Stimulated activated CD4-positive, alpha-beta T cell treated with anti-CD3 and anti-CD28 coated beads, Interleukin-4, amount 100 ng/mL, for 48 hours (primary cell): ENCODE results near the gene GIGYF1.
A peak's percentile ranks its signal among the peaks of the same experiment; 100 is the strongest.
"Not testable (repeated sequence)": the region's sequence is repeated elsewhere in the genome, so short reads cannot be mapped to it uniquely, and the experiment has no call there.

ENCODE experiments used
- DNase-seq, 2 donors: peaks; one replicate each; pipeline ENCODE4 v3.0.0-alpha.2; 2020; ENCODE audit warnings: low read depth in 2 of 2

The GIGYF1 gene

DNA sequence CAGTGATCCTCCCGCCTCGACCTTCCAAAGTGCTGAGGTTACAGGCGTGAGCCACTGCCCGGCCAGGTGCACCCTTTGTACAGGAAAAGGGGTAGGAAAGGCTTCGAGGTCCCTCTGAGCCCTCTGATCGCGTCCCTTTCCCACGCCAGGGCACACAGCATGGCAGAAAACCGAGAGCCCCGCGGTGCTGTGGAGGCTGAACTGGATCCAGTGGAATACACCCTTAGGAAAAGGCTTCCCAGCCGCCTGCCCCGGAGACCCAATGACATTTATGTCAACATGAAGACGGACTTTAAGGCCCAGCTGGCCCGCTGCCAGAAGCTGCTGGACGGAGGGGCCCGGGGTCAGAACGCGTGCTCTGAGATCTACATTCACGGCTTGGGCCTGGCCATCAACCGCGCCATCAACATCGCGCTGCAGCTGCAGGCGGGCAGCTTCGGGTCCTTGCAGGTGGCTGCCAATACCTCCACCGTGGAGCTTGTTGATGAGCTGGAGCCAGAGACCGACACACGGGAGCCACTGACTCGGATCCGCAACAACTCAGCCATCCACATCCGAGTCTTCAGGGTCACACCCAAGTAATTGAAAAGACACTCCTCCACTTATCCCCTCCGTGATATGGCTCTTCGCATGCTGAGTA, 12.7 kb upstream of the GIGYF1 start:
- no peak for DNase-seq

- peak; percentile 99 for DNase-seq
These were observed 12.0 kb upstream of the GIGYF1 start, which contains the start of gene POP7 for GRCh38 chr7:100705753-100706671. Gene POP7 (plus strand): TSS chr7:100706121. CDS start chr7:100706831, 710 bp downstream.

- DNase-seq, result peak; percentile 71 to 85
These were observed 11.3 kb upstream of the GIGYF1 start for GRCh38 chr7:100705320-100705752.

GRCh38 chr7:100701089-100701488, 7.0 kb upstream of the GIGYF1 start:
- DNase-seq, result not testable (repeated sequence)

- no peak for DNase-seq
These were observed 5.0 kb upstream of the GIGYF1 start for GRCh38 chr7:100699018-100699417.

DNA sequence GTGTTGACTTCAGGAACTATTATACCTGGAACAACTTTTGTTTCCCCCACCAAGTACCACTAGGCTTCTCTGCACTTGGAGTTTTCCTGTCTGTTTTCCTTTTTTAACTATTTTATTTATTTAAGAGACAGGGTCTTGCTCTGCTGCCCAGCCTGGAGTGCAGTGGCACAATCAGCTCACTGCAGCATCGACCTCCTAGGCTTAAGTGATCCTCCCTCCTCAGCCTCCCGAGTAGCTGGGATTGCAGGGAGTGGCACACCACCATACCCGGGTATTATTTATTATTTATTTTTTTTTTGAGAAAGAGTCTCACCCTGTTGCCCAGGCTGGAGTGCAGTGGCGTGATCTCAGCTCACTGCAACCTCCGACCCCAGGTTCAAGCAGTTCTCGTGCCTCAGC, 2.1 kb upstream of the GIGYF1 start:
- DNase-seq, result no peak

- no peak for DNase-seq
These were observed 545 bp downstream of the GIGYF1 start for GRCh38 chr7:100693312-100694097.

GRCh38 chr7:100692578-100692961, 1.5 kb downstream of the GIGYF1 start:
- DNase-seq, result no peak

DNA sequence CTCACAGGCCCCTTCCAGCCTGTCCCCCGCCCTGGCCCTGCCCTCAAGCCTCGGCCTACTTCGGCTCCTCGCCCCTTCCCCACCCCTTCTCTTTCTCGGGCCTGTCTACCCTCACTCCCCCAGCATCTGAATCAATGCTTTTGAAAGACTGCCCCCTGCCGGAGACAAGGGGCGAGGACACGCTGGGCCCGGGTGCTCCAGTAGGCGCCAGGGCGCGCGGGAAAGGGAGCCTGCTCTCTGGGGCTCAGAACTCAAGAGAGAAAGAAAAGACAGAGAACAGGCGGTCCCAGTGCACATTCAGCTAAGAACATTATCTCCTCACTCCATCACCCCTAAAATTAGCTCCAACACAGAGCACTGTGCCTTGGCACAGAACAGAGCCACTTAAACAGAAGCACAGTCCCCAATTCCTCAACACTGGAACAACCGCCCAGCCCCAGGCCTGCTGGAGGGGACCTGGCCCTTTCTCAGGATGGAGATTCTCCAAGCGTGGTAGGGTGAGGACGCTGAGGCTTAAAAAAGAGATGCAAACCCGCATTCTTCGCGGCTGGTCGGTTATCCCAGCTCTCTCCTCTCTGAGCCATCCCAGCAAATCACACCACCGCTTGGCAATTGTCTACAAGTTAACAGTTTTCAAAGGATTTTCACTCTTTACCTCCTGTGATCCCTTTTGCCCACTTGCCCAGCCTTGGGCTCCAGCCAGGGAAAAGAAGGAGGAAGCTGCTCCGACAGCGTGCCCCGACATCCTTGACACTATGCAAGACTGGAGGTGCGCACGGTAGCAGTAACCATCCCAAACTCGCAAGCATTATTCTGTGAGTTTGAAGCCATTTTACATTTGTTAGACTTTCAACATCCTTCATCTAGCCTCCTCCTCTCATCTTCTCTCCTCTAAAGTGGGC, 2.1 kb downstream of the GIGYF1 start:
- DNase-seq, result peak; percentile 78 to 83

GRCh38 chr7:100689230-100690135, 4.6 kb downstream of the GIGYF1 start:
- DNase-seq, result no peak

- no peak for DNase-seq
These were observed 5.7 kb downstream of the GIGYF1 start for GRCh38 chr7:100688326-100688860.

- no peak for DNase-seq
These were observed 6.2 kb downstream of the GIGYF1 start for GRCh38 chr7:100687751-100688300.

- no peak for DNase-seq
These were observed 6.8 kb downstream of the GIGYF1 start for GRCh38 chr7:100687261-100687660.

DNA sequence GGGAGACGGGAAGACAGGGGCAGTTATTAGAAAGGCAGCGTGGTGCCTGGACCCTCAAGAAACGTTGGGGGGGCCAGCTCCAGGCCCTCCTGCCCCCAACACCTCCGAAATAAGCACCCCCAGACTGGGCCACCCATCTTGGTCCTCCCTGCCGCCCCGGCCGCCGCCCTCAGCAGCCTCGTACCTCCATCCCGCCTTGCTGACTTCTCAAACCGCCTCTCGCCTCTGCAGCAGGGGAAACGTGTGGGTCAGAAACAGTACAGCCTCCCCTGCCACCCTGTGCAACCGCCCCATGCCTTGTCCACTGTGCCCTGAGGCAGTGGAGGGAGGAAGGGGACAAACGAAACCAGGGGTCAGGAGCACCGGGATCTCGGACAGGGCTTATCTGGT, 7.2 kb downstream of the GIGYF1 start:
- no peak for DNase-seq

GRCh38 chr7:100686201-100686821, 7.7 kb downstream of the GIGYF1 start:
- DNase-seq, result no peak

DNA sequence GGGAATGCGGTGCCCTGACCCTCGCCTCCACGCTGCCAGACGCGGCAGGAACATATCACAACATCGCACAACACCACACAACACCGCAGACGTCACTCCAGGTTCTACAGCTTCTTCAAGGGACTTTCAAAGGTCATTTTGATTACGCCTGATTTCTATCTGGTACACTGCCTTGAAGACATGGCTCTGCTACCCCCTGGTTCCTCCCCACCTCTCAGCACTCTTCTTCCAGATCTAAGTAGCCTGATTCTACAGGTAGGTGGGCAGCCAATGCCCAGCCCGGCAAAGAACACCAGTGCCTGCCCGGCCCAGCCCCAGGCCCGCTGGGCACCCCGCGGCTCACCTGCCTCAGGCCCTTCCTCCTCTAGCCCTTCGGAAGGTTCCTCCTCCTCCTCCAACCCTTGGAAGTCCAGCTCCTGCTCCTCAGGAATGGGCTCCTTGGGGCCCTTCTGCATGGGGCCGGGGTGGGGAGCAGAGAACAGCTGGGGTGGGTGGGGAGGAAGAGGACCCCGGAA, 8.4 kb downstream of the GIGYF1 start:
- DNase-seq, result no peak

- DNase-seq, result no peak
These were observed 8.9 kb downstream of the GIGYF1 start for GRCh38 chr7:100685049-100685605.

DNA sequence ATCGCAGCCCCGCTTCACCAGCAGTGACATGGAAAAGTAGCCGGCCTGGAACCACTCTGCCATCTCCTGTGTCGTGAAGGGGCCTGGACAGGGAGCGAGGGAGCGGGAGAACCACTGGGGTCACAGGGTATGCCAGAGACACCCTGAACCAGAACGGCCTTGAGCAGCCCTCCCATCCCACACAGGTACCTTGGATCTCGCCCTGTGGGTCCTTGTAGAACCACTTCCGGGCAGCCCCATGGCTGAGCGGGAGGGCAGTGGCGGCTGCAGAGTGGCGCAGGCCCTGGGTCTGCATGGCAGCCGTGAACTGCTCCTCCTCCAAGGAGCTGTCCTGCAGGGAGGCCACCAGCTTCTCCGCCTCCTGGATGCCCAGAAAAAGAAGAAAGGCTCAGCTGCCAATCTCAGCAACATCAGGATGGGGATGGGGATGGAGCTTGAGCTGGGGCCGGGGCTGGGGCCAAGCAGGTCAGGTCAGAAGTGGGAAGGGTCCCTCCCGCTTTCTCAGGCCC, 9.5 kb downstream of the GIGYF1 start:
- DNase-seq, result no peak
